Urinary bladder (tissue), 4 donors: ENCODE measurements around the gene TMEM163. TPM values are rescaled to one million over a fixed set of nuclear protein-coding genes. Genes with fewer than 3 reads are reported as not detected.

Source experiments
- DNase-seq: peaks from one replicate; pipeline ENCODE4 v3.0.0-alpha.2; 2015; ENCODE audit errors: extremely low spot score
- H3K27ac ChIP-seq: one replicate; pipeline ENCODE4 v1.5.1; 2013; ENCODE audit warnings: low read depth, mild to moderate bottlenecking, moderate library complexity
- H3K36me3 ChIP-seq: one replicate; pipeline ENCODE4 v1.6.1; 2013; ENCODE audit warnings: mild to moderate bottlenecking, moderate library complexity; ENCODE audit not compliant: insufficient read depth
- H3K4me1 ChIP-seq: one replicate; pipeline ENCODE4 v1.6.1; 2013; ENCODE audit warnings: mild to moderate bottlenecking, moderate library complexity; ENCODE audit not compliant: insufficient read depth
- H3K4me3 ChIP-seq: one replicate; pipeline ENCODE4 v1.5.1; 2013; ENCODE audit warnings: low read depth, low read length
- WGBS: extraction: QIAGEN DNeasy Blood & Tissue Kit; methylation state at CpG from one replicate; pipeline ENCODE4 v1.1.7; 2013; 5-methylcytosine and 5-hydroxymethylcytosine counted together
- polyA plus RNA-seq: library from polyadenylated mRNA; stranded (reverse); fragments of 200-250 nt; gene quantifications from one replicate; pipeline ENCODE4 v1.2.3, GENCODE V29; 2013
- total RNA-seq: library from RNA; depleted of rRNA; stranded (reverse); fragments of >200 nt; gene quantifications from one replicate; pipeline ENCODE4 v1.2.3, GENCODE V29; 2014
- donor health status: healthy with polysubstance abuse.
- donor health status: healthy.

The TMEM163 gene
- total and polyA plus RNA-seq, 2 donors, result 1.6 to 2.4 TPM

DNA sequence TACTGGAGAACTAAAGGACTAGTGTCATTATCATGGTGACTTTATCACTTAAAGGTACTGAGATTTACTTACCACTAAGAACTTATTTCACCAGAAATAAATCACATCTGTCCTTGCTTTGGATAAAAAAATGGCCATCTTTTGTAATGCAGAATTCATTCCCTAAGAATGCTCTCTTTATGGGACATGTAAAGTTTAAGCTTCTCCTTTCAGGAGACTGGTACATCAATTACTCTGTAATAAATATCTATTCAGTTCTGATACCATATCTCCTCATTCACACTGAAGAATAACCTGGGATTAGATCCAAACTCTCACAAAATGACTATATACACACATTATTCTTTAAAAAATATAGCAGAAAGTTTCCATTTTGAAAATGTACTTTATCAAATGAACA lies 24.4 kb downstream of the TMEM163 start:
- H3K4me1 ChIP-seq, result no peaks in the 10 kb centered on the region
- H3K4me3 ChIP-seq, result no peak overlapping the region
- H3K36me3 ChIP-seq, result no peaks in the 10 kb centered on the region
- no peak overlapping the region for H3K27ac ChIP-seq
- no peak for DNase-seq

DNA sequence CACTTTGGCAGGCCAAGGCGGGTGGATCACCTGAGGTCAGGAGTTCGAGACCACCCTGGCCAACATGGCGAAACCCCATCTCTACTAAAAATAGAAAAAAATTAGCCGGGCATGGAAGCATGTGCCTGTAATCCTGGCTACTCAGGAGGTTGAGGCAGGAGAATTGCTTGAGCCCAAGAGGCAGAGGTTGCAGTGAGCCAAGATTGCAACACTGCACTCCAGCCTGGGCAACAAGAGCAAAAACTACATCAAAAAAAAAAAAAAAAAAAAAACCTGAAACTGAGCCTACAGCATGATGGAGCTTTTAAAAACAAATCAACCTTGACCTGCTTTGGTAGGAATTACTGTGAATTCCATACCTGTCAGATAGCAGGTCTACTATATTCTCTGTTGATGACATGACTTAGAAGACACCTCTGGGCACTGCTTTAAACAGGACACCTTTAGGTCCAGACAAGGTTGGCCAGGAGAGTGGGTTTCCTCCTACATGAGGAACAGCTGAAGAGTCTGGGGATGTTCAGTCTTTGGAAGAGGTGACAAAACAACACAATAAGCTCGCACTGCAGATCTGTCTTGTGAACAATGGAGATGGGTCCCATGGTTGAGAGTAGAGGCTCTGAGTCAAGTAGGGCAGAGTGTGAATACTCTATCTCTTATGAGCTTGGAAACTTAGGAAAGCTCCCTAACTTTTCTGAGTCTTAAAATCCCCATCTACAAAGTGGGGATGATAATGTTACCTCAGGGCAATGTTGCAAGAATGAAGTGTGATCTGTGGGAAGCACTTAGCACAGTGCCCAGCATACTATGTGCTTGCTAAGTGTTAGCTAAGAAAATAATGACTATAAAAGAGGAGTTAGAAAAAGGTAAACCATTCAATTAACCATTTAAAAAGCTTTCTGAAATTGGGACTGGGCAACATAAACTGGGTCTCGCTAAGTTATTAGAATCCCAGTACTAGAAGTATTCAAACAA lies 25.2 kb downstream of the TMEM163 start:
- WGBS, result 93% methylated on average over 6 of the region's 6 CpGs
- Histone ChIP-seq H3K36me3 (no peaks in the 10 kb centered on the region), H3K4me3 (no peak overlapping the region), H3K27ac (no peak overlapping the region), H3K4me1 (no peaks in the 10 kb centered on the region)
- DNase-seq, result no peak

DNA sequence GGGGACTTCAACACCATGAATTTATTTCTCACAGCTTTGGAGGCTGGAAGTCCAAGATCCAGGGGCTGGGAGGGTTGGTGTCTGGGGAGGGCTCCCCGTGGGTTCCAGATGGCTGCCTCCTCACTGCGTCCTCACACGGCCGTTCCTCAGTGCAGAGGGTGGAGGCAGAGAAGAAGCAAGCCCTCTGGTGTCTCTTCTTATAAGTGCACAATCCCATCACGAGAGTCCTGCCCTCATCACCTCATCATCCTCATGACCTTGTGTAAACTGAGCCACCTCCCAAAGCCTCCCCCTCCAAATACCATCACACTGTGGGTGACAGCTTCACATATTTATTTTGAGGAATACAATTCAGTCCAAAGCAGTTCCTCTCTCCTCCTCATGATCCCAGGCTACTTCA lies 26.3 kb downstream of the TMEM163 start:
- 44% methylated on average over 5 of the region's 5 CpGs for WGBS
- no peak overlapping the region for H3K4me3 ChIP-seq
- no peak overlapping the region for H3K27ac ChIP-seq
- no peaks in the 10 kb centered on the region for H3K4me1 ChIP-seq
- H3K36me3 ChIP-seq, result no peaks in the 10 kb centered on the region
- DNase-seq, result no peak

DNA sequence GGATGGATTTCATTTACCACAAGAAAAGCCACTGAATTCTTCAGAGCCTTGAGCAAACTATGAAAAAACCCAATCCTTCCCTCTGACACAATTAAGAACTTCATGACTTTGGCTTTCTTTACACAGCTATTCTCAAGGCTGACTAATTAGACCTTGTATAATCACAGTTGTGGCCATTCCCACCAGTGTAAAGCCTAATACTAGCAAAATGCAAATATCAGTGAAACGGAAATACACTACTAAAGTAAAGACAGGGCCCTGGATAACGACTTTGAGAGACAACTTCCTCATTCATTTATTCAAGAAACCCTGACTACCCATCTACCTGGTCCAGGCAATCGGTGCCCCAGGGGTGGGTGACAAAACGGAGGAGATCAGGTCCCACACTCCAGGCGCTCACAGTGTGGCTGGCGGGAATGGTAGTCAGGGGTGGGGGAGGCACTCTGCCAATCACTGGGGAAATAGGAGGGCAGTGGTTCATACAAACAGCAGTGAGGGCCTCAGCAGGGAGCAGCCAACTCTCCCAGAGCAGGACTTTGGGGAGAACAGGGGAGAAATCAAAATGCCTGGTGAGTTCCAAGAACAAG lies 28.1 kb downstream of the TMEM163 start:
- Histone ChIP-seq H3K4me3 (no peak overlapping the region), H3K36me3 (no peaks in the 10 kb centered on the region), H3K4me1 (no peaks in the 10 kb centered on the region), H3K27ac (no peak overlapping the region)
- 81% methylated on average over 6 of the region's 6 CpGs for WGBS
- no peak for DNase-seq

DNA sequence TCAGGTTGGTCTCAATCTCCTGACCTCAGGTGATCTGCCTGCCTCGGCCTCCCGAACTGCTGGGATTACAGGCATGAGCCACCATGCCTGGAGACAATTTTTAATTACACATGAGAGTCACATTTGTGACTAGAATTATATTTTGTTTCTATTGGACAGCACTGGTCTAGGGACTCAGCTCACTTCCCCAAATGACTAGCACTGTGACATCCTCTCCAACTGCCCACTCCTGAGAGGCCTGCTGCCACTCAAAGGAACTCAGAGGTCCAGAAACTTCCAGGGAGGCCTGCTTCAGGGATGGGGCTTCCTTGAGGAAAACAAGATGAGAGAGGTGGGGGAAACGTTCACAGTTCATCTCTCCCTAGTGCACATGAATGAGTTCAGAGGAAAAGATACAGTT lies 29.5 kb downstream of the TMEM163 start:
- Histone ChIP-seq H3K27ac (no peak overlapping the region), H3K4me1 (no peaks in the 10 kb centered on the region), H3K4me3 (no peak overlapping the region), H3K36me3 (no peaks in the 10 kb centered on the region)
- 75% methylated on average over 3 of the region's 3 CpGs for WGBS
- DNase-seq, result no peak

DNA sequence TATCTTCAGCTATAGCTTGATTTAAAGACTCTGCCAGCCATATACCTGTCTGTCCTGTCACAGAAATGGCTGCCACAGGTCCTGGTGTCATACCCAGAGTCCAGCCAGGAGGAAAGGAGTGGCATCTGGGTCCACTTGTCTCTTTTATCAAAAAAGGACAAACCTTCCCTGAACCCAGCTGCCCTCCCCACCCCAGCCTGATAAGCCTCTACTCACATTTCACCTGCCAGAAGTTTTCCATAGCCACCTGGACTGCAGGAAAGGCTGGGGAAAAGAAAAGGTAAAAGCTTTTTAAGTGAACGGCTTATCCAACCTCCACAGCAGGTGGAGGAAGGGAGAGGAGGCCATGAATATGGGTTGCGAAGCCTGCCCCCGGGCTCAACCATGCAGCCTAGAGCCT lies 32.8 kb downstream of the TMEM163 start:
- Histone ChIP-seq H3K4me3 (no peak overlapping the region), H3K4me1 (no peaks in the 10 kb centered on the region), H3K36me3 (no peaks in the 10 kb centered on the region), H3K27ac (no peak overlapping the region)
- no peak for DNase-seq
- WGBS, result 75% methylated on average over 3 of the region's 3 CpGs

DNA sequence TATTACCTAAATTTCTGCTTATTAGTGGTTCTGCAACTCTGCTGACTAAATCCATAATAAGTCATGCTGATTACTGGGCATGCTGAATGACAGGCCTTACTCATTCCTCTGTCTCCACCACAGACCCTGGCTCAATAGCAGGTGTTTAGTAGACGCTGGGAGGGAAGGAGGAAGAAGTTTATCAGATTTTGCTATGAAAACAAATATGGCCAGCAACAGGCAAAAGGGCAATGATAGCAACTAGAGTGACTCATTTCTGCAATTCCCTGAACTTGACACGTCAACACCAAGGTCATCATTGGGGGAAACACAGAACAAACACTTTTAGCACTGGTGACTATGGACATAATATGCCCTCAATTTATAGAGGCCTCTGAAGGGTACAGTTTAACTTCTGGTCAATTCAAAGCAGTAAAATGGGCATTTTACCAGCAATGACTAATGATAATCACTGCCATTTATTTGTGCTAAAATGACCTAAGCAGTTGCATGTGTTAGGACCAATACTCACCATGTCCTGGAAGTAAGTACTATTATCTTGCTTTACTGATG lies 35.2 kb downstream of the TMEM163 start:
- H3K4me1 ChIP-seq, result no peaks in the 10 kb centered on the region
- H3K36me3 ChIP-seq, result no peaks in the 10 kb centered on the region
- H3K27ac ChIP-seq, result no peak overlapping the region
- 64% methylated on average over 2 of the region's 2 CpGs for WGBS
- no peak for DNase-seq
- H3K4me3 ChIP-seq, result no peak overlapping the region

DNA sequence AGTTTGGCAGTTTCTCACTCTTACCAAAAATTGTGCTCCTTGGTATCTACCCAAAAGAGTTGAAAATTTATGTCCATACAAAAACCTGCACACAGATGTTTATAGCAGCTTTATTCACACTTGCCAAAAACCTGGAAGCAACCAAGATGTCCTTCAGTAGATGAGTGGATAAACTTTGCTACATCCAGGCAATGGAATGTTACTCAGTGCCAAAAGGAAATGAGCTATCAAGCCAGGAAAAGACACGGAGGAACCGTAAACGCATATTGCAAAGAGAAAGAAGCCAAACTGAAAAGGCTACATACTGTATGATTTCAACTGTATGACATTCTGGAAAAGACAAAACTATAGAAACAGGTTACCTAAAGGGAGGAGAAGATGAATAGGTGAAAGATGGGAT lies 36.1 kb downstream of the TMEM163 start:
- 16% methylated on average over 3 of the region's 3 CpGs for WGBS
- H3K36me3 ChIP-seq, result no peaks in the 10 kb centered on the region

DNA sequence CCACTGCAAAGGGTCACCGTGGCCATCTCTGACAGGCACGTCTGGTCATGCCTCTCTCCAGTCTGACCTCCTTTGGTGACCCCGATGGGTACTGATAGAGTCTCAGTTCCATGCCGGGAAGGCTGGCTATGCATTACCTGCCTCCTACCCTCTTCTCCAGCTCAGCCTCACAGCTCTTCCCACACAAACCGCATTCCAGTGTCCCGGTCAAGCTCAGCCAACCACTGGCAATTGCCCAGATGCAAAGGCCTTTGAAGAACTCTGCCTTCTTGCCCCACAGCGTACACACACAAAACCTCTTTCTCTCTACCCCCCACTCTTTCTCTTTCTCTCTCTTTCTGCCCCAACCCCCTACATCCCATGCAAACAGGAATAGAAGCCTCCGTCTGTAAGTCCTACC lies 37.6 kb downstream of the TMEM163 start:
- 80% methylated on average over 8 of the region's 8 CpGs for WGBS
- no peak overlapping the region for H3K27ac ChIP-seq
- no peaks in the 10 kb centered on the region for H3K4me1 ChIP-seq
- H3K36me3 ChIP-seq, result no peaks in the 10 kb centered on the region
- DNase-seq, result no peak
- no peak overlapping the region for H3K4me3 ChIP-seq

More for the DNA sequence above, 36.1 kb downstream of the TMEM163 start:
- Histone ChIP-seq H3K4me1 (no peaks in the 10 kb centered on the region), H3K27ac (no peak overlapping the region), H3K4me3 (no peak overlapping the region)
- no peak for DNase-seq

DNA sequence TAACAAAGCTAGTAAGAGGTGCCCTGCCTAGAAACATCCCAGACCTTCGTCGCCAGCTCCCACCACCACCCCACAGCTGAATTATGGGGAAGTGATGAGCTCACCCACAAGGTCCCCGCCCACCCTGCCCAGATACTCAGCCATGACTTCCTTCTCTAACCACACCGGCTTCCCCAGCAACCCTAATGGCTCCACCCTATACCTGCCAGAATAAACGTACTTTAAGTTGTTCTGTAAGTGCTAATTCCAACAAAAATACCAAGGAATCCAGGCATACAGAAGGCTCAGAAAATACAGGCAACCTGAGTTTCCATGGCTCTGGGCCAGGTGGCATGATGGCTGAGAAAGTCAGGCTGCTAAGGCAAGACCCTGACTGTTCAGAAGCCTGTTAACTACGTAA lies 39.1 kb downstream of the TMEM163 start:
- Histone ChIP-seq H3K27ac (no peak overlapping the region), H3K4me3 (no peak overlapping the region), H3K36me3 (no peaks in the 10 kb centered on the region), H3K4me1 (no peaks in the 10 kb centered on the region)
- WGBS, result 59% methylated on average over 6 of the region's 6 CpGs
- no peak for DNase-seq

DNA sequence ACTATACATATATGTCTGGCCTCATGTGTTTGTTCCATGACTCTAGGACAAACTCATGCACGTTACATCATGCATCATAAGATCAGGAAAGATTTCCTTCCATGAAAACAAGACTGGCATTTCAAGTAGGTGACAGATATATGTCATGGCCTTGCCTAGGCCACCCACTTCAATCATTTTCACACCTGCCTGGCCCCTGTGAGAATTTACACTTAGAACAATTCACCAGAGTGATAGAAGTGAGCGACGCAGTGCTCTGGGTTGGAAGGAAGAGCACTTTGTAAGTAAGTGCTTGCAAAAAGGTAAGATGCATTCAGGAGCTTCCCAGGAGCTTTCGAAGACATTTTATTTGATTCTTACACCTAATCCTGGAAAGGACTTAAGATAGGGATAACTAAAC lies 39.5 kb downstream of the TMEM163 start:
- 86% methylated on average over 4 of the region's 4 CpGs for WGBS
- no peak for DNase-seq
- H3K4me1 ChIP-seq, result no peaks in the 10 kb centered on the region
- H3K27ac ChIP-seq, result no peak overlapping the region
- H3K36me3 ChIP-seq, result no peaks in the 10 kb centered on the region
- H3K4me3 ChIP-seq, result no peak overlapping the region

DNA sequence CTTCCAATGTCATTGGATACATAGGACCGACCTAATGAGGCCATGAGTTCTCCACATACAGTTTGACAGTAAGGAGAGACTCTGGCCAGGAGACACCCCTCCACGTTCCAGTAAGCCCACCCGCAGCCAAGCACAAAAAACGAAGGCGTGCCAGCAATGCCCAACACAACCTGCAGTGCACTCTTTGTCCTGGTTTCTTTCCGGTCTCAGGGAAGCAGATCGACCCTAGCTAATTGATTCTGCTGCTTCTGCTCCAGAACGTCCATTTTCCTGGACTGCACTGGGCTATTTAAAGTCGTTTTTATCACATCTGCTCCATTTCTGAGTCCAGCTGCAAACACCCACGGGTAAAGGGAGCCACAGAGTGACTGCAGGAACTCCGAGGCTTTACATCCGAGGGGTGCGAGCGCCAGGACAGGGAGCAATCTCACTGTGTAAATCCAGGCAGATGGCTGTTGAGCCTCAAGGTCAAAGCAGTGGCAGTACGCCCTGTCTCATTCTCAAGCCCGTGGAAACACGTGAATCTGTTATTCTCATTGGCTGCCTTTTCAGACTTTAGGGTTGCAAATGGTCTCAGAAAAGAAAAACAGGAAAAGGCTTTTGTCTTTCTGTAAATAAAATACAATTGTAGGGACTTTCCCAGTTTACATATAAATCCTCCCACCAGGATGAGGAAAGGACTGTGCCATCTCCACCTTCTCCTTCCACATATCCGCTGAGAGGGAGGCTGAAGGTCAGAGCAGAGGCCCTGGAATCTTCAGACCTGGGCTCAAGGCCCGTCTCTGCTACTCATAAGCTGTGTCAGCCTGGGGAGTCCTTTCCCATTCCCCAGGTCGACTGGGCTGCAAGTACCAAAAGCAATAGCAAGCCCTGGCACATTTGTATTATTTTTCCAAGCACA lies 40.7 kb downstream of the TMEM163 start:
- no peak overlapping the region for H3K27ac ChIP-seq
- WGBS, result 51% methylated on average over 20 of the region's 20 CpGs
- no peak overlapping the region for H3K4me3 ChIP-seq
- H3K4me1 ChIP-seq, result no peaks in the 10 kb centered on the region
- no peak for DNase-seq
- no peaks in the 10 kb centered on the region for H3K36me3 ChIP-seq

DNA sequence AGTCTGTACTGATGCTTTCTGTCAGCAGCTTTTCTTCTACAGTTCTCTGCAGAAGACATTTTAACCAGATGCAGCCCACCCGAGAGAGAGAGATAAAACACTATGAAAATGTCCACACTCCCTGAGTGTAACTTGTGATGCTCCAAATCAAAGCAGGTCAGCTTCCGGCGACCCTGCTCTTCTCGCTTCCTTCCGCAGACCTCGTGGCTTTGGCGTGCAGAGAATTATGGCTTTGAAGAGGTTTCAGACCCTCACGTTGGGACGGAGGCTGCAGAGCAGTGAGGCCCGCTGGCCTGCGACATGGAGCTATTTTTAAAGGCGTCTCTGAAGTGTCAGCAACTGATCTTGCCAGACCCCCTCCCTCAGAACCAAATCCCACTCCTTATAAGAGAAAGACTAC lies 41.8 kb downstream of the TMEM163 start:
- Histone ChIP-seq H3K4me1 (no peaks in the 10 kb centered on the region), H3K36me3 (no peaks in the 10 kb centered on the region), H3K4me3 (no peak overlapping the region), H3K27ac (no peak overlapping the region)
- WGBS, result 19% methylated on average over 12 of the region's 12 CpGs
- DNase-seq, result no peak
